ENCODE measurements around the gene KIF26B.

The KIF26B gene

DNA sequence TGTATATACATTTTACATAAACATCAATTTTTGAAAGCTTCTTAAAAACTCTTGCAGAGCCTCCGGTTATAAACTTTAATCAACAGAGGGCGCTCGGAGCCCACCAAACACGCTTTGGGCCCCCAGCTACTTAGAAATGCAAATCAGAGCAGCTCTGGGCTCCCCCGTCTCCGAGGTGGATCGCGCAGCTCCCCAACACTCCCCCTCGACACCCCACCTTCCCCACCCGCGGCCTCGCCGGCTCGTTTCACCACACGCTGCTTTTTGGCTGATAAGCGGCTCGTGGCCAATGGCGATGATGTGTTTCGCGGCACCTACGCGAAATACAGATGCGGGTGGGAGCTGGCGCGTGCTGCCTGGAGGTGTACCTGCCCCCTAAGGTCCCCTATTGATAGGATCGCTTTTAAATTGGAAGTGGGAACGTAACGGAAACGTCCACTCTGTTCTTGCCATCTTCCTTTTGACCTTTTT is 1.7 kb upstream of the KIF26B start:
- FAIRE-seq: no peak
- peak; percentile 73 for DNase-seq (ENCODE audit: insufficient read length, low spot score)
- TF ChIP-seq POLR2A (IDR thresholded peaks at IDR 0.05; ENCODE audit: low read depth, low read length): no peak

DNA sequence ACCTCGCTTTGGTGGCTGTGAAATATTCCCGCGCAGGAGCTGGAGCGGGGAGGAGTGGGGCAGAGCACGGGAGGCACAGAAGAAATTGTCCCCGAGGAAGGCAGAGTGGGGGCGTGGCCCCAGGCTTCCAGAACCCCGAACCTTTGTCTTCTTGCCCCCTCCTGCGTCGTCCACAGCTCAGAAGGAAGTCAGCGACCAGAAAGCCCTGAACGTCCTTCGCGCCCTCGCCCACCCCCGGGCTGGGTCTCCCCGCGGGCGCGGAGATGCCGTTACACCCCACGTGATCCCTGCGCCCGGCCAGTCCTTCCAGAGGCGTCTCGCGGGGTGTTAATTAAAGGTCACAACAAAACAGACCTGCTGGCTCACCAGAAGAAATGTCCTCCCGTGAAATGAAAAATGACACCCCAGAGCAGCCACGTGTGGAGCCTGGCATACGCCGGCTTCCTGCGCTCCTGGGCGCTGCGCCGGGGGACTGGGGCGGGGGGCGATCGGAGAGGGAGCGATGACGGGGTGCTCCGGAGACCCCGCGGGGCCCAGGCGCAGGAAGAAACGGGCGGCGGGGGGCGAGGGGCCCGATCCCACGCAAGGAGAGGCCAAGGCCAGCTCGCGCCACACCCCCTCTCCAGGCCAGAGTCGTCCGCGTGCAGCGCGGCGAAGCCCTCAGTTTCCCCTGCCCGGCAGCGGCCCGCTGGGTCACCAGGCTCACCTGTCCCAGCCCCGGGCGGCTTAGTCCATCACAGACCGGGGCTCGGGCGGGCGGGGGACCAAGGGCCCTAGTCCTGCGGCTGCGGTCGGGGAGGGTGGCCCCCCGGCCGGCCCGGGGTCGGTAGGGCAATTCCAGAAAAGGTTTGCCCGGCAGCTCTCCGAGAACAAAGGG is 995 bp upstream of the KIF26B start:
- TF ChIP-seq POLR2A (IDR thresholded peaks at IDR 0.05; ENCODE audit: low read depth, low read length): no peak
- peak; percentile 44 for DNase-seq (ENCODE audit: insufficient read length, low spot score)
- FAIRE-seq: no peak

DNA sequence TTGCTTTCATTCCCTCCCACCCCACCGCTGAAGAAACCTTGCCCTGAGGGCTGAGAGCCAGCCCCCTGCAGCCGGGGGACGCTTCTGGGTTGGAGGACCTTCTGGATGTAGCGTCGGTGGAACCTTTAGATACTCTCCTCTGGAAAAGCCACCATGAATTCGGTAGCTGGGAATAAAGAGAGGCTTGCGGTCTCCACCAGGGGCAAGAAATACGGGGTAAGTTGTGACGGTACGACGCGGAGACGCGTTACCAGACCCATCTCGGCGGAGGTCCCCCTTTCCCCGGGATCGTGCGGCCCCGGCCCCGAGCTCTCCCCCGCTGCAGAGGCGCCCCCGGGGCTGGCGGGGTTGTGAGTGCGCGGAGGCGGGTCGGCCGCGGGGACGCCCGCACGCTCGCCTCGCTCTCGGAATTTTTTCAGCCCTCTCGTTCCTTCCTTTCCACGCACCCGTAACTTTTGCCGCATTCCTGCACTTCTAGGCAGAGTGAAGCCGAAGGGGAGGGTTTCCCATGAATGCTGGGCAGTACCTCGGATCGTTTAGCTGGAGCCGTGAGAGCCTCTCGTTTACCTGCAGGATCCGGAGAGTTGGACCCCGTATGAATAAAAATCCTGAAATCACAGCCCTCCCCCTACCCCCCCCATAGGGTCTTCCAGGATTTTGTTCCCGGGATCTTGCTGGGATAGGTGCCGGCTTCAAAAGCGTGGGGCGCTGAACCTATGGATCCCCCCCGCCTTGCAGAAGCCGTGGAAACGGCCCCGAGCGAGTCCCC is 671 bp downstream of the KIF26B start:
- FAIRE-seq (no peak), DNase-seq (ENCODE audit: insufficient read length, low spot score) (no peak)
- no peak for TF ChIP-seq POLR2A (IDR thresholded peaks at IDR 0.05; ENCODE audit: low read depth, low read length)

DNA sequence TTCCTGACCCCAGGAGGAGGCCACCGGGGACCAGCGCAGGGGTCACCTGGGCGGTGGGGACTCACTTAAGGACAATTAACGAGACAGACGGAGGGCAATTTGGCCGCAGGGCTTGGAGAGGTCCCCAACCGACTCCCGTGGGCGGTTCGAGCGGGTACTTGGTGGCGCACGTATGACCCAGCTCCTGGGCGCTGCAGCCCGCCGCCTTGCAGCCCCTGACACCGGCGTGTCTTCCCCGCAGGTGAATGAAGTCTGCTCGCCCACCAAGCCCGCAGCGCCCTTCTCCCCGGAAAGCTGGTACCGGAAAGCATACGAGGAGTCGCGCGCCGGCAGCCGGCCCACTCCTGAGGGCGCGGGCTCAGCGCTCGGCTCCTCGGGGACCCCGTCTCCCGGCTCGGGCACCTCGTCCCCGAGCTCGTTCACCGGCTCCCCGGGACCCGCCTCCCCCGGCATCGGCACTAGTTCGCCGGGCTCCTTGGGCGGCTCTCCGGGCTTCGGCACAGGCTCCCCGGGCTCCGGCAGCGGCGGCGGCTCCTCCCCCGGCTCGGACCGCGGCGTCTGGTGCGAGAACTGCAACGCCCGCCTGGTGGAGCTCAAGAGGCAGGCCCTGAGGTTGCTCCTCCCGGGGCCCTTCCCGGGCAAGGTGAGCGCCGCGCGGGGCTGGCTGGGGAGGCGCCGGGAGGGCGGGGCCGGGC is 1.4 kb downstream of the KIF26B start:
- FAIRE-seq (no peak), DNase-seq (ENCODE audit: insufficient read length, low spot score) (peak; percentile 96)
- TF ChIP-seq POLR2A (IDR thresholded peaks at IDR 0.05; ENCODE audit: low read depth, low read length): no peak

DNA sequence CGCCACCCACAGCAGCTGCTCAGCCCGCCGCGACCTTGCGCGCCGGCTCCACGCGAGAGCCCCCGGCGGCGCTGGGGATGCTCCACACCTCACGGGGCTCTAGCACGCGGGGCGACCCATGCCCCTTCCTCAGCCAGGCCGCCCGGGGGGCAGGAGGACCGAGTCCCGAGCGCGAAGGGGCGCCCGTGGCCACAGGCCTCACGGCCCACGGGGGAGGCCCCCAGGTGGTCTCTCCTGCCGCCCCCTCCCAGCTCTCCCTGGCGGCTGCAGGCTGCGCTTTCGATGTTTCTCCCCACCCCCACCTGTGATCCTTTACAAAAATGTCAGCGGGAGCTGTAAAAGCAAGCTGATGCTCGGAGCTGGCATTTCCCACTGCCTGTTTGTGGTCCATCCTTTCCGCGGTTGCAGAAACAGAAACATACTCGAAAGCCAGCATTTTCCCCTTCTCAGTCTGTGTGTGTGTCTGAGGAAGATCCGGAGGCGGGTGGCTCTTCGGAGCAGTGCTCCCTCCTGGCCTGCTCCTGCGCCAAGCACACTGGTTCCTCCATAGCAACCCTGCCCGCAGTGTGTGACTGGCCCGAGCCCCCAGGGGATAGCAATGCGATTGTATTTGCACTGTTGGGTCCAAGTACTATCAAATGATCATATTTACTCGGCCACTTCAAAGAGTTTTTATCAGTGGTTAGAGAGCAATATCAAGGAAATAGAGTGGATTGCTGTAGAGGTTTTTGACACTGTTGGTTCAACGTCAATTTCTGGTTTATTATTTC is 2.1 kb downstream of the KIF26B start:
- no peak for DNase-seq (ENCODE audit: insufficient read length, low spot score)
- no peak for FAIRE-seq
- TF ChIP-seq POLR2A (IDR thresholded peaks at IDR 0.05; ENCODE audit: low read depth, low read length): no peak

DNA sequence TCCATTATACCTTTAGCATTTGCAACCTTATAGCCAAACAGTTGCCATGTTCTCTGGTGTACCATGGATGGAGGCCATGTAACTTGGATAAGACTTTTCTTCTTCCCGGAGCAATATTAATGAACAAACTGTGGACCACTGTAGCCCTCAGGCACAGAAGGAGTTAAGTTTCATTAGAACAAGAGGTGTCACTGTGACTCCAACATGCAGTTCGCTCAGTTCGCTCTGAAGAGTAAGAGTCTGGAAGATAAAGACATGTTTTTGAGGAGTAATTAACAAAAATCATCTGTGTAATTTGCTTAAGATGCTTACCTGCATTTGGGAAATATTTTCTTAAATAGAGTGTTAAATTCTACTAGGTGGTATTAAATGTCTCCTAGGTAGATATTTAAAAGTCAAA is 4.1 kb downstream of the KIF26B start:
- DNase-seq (ENCODE audit: insufficient read length, low spot score): no peak
- no peak for FAIRE-seq
- TF ChIP-seq POLR2A (IDR thresholded peaks at IDR 0.05; ENCODE audit: low read depth, low read length): no peak

DNA sequence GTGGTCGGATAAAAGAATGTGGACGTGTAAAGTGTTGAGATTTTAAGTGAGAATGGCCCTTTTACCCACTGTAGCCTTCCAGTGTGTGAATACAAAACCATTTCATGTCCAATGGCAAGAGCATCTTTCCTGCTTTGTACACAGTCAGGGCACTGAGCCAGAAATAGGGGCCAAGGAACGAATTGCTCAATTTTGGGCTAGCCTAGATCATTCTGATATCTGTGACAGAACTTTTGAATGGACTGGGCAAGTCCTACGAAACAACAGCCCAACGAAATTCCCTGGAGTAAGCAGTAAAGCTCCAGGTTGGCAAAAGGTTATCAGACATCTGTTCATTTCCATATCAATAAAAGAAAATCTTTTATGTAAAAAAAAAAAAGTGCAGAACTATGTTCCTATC is 5.5 kb downstream of the KIF26B start:
- DNase-seq (ENCODE audit: insufficient read length, low spot score) (no peak), FAIRE-seq (no peak)
- no peak for TF ChIP-seq POLR2A (IDR thresholded peaks at IDR 0.05; ENCODE audit: low read depth, low read length)

DNA sequence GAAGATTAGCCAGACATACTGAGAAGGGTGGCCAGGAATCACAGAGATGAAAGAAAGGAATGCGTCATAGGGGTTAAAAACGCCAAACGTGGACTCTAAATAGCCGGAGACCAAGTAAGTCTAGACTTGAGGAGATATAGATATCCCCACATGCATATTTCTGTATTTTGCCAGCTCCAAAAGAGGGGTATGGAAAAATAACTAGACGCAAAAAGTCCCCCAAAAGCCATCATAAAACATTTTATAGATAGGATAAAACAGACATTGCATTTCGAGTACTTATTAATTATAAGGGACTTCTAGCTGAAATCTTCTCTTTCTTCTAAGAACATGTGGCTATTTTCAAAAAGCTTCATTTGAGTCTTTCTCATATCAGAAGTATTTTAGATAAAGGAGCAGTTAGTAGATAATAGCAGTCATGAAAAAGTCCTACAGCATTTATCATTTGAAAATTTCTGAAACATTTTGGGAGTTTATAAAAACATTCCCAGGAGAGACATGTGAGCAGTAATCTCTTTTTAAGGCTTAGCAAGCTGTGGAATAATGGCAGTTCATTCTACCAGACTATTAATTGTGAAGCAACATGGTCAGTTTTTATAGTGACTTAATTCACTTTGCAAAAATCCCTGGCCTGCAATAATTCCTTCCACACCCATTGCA is 6.1 kb downstream of the KIF26B start:
- FAIRE-seq (no peak), DNase-seq (ENCODE audit: insufficient read length, low spot score) (no peak)
- no peak for TF ChIP-seq POLR2A (IDR thresholded peaks at IDR 0.05; ENCODE audit: low read depth, low read length)

DNA sequence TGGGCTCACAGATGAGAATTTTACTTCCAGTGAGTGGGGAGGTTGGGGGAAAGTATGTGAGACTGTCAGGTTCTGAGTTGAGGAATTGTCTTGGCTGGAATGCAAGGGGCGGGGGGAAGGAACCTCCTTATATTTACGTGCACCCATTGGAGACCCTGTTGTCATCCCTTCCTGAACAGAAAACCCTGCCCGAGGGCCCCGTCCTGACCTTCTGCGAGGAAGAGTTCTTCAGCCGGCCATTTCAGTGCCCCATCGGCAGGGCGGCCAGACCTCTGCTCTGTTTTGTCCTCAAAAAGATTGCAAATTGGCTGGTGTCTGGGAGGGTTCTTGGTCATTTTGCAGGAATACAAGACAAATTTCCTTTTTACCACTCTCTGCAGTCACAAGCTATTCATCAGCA is 7.1 kb downstream of the KIF26B start:
- no peak for TF ChIP-seq POLR2A (IDR thresholded peaks at IDR 0.05; ENCODE audit: low read depth, low read length)
- FAIRE-seq (no peak), DNase-seq (ENCODE audit: insufficient read length, low spot score) (no peak)

DNA sequence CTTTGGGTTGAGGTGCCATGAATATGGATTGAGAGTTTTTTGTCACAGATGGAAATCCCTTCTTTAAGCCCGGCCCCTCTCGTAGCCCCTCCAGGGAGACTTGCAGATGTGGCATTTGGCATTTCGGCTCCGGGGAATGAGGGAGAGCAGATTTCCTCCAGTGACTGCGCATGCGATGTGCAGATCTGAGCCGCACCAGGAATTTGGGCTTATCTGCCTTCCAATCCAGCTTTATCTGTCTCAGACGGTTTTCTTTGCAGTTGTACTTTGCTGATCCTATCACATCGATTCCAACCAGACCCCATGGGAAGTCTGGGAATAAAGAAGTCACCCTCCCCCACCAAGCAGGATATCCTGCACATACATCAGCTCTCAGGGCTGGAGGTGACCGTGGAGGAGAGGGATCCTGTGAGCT is 11.7 kb downstream of the KIF26B start:
- no peak for TF ChIP-seq POLR2A (IDR thresholded peaks at IDR 0.05; ENCODE audit: low read depth, low read length)
- DNase-seq (ENCODE audit: insufficient read length, low spot score) (no peak), FAIRE-seq (no peak)

DNA sequence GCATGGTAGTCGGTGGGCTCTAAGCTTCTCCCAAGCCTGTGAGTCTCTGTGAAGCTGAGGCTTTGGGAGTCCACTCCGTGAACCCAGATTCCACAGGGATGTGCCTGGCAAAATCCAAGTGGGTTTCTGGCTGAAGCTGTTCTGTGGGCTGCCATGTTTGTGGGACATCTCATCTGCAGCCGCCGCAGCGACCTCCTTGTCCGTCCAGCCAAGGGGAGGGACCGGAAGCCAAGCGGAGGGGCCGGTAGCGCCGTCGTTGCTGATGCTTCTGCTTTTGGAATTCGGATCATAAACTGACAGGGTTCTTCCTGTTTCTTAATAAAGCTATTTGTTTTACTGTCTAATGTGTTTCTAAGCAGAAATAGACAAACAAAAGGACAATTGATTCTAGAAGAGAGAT is 13.3 kb downstream of the KIF26B start:
- FAIRE-seq (no peak), DNase-seq (ENCODE audit: insufficient read length, low spot score) (no peak)
- no peak for TF ChIP-seq POLR2A (IDR thresholded peaks at IDR 0.05; ENCODE audit: low read depth, low read length)

DNA sequence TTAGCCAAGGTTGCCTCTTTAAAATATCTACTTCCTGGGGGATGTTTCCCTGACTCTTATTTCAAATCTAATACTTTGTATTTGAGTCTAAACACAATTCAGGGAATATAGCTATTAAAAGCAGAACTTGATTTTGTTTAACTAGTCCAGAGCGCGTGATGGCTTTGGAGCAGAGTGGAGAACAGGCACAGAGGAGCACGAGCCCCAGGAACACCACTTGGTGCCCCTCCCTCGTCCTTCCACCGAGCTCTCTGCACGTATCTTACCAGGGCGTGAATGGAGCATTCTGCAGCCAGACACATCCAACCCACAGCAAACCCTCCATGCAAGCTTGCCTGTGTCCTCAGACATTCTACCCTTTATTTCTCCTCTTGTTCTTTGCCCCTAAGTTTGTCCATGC is 14.1 kb downstream of the KIF26B start:
- FAIRE-seq: no peak
- no peak for TF ChIP-seq POLR2A (IDR thresholded peaks at IDR 0.05; ENCODE audit: low read depth, low read length)
- DNase-seq (ENCODE audit: insufficient read length, low spot score): no peak

DNA sequence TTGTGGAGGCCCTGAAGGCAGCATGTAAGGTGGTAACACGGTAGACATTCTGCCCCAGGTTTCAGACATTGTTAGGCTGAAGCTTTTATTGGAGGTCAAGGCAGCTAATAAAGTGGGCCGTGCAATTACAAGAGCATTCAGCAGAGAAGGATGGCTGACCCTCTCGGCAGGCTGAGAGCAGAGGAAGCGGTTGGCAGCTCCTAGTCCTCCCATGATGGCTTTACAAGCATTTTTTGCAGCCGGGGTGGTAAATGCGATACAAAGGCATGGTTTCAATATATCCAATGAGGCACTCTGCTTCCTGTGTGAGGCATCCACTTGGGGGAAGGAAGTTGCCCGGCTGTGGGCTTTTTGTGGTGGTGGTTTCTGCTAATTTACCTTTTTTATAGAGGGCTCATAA is 14.6 kb downstream of the KIF26B start:
- no peak for FAIRE-seq
- TF ChIP-seq POLR2A (IDR thresholded peaks at IDR 0.05; ENCODE audit: low read depth, low read length): no peak
- no peak for DNase-seq (ENCODE audit: insufficient read length, low spot score)
